NCI-H345 (cell line): ENCODE results near the gene GSX2.
"Not testable (repeated sequence)": the region's sequence is repeated elsewhere in the genome, so short reads cannot be mapped to it uniquely, and the experiment has no call there.

Source experiments
- DNase-seq: peaks from one replicate; lab custom pipeline; 2025; lab: John Stamatoyannopoulos, UW

The GSX2 gene

GRCh38 chr4:54103190-54103574, 3.2 kb downstream of the GSX2 start:
- DNase-seq: no peak

GRCh38 chr4:54104907-54105306, 4.9 kb downstream of the GSX2 start:
- DNase-seq: no peak

- DNase-seq: no peak
Measured at GRCh38 chr4:54107951-54108748, 8.2 kb downstream of the GSX2 start.

- no peak for DNase-seq
Measured at GRCh38 chr4:54109241-54110018, 9.5 kb downstream of the GSX2 start.

- no peak for DNase-seq
Measured at GRCh38 chr4:54110019-54110416, 10.1 kb downstream of the GSX2 start.

GRCh38 chr4:54113206-54113605, 13.2 kb downstream of the GSX2 start:
- DNase-seq: not testable (repeated sequence)

- DNase-seq: not testable (repeated sequence)
Measured at GRCh38 chr4:54116246-54116645, 16.3 kb downstream of the GSX2 start.

- no peak for DNase-seq
Measured at GRCh38 chr4:54118850-54119589, 19.1 kb downstream of the GSX2 start.

- no peak for DNase-seq
Measured at GRCh38 chr4:54120518-54120917, 20.6 kb downstream of the GSX2 start.

GRCh38 chr4:54127660-54128059, 27.7 kb downstream of the GSX2 start:
- DNase-seq: no peak

- DNase-seq: not testable (repeated sequence)
Measured at GRCh38 chr4:54128694-54129093, 28.7 kb downstream of the GSX2 start.

GRCh38 chr4:54139332-54139731, 39.4 kb downstream of the GSX2 start:
- DNase-seq: no peak

GRCh38 chr4:54140287-54140686, 40.3 kb downstream of the GSX2 start:
- DNase-seq: no peak

- DNase-seq: no peak
Measured at GRCh38 chr4:54144199-54144598, 44.2 kb downstream of the GSX2 start.

GRCh38 chr4:54144661-54145171, 44.8 kb downstream of the GSX2 start:
- DNase-seq: no peak

- DNase-seq: no peak
Measured at GRCh38 chr4:54146139-54146538, 46.2 kb downstream of the GSX2 start.

GRCh38 chr4:54149323-54149722, 49.4 kb downstream of the GSX2 start:
- no peak for DNase-seq
